HS-27A (cell line): Measurements from ENCODE around the gene COX19.

Experiments
- DNase-seq: peaks from one replicate; pipeline ENCODE4 v3.0.0-alpha.2; 2012; ENCODE audit warnings: low read depth, missing footprints

Gene COX19

DNA sequence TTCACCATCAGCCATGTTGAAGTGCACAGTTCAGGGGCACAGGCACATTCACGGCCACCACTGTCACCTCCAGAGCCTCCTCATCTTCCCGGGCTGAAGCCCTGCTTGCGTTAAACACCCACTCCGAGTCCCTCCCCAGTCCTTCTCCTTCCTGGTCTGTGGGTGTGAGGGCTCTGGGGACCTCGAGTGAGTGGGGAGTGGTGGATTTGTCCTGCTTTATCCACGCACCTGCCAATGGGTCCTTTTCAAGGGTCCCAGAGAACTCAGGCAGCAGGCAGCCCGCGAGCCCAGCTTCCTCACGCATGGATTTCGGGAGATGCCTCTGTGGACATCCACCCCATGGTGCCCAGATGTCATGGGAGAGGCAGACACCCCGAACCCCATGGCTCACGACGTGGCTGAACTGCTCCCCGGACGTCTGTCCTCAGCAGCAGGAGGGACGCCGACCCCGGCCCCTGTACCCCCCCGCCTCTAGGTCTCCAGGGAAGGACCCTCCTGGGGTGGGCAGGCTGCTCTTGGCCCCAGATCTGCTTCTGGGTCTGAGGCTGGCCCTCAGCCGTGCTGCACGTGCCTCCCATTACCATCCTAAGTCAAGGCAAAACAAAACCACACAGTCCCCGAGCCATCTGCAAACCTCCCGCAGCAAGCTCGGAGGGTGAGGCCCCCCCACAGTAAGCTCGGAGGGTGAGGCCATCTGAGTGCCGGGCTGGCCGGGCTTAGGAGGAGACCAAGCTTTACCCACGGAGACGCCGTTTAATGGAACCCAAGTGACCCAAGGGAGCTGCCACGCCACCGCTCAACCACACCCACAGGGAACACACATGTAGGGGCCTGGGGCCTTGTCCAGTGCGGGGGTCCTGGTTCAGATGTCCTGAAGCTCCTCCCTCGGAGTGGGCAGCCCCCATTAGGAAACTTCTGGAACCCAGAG lies 16.6 kb upstream of the COX19 start:
- DNase-seq, result no peak

DNA sequence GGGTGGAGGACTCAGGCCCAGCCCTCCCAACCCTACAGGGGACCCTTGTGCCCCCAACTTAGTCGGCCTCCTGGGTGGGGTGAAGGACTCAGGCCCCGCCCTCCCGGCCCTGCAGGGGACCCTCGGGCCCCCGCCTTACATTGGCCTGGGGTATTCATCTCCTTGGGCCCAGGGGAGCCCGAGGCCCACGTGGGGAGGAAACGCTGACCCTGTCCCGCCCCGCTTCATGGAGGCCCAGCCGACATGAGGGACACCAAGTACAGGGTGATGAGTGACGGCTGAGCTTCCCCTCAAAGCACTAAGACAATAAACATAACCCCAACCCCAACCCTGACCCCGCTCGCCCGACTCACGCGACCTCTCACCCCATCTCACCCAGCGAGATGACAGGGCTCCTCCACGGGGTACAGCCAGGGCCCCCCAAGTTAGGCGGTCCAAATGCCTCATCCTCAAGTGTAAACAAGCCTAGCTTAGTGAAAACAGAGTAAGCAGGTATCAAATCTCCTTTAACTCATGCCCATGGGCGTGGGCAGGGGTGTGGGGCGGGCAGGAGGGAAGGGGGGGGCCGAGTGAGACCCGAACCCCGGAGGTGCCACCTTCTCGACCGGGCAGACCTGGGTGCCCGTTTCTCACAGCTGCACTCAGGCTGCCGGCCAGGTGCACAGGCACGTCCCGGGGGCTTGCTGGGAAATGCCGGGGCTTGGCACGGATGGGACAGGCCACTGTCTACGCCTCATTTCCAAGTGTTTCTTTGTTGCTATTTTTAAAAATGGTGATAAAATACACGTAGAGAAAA lies 15.8 kb upstream of the COX19 start:
- no peak for DNase-seq

DNA sequence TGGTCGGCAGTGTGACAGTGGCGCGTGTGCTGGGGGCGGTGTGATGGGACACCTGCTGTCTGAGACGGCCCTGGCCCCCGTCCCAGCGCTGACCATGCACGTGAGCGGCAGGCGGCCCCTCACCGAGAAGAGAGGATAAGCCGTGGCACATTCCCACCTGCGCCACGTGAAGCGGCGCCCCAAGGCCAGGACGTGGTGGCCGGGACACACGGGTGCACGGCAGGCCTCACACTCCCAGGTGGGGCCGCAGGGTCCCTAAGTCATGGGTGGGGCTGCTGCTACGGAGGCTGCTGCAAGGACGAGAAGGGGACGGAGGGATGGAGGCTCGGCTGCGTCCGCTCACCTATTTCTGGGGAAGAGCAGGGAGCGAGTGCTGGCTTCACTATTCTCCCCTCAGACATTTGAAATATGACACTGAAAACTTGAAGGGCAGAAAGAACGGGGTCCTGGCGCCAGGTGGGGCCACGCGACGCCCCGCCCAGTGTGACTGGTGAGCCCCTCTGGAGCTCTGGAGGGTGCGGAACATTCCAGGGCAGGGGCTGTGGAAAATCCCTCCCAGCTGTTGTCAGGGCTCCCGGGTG lies 15.1 kb upstream of the COX19 start:
- DNase-seq, result no peak

DNA sequence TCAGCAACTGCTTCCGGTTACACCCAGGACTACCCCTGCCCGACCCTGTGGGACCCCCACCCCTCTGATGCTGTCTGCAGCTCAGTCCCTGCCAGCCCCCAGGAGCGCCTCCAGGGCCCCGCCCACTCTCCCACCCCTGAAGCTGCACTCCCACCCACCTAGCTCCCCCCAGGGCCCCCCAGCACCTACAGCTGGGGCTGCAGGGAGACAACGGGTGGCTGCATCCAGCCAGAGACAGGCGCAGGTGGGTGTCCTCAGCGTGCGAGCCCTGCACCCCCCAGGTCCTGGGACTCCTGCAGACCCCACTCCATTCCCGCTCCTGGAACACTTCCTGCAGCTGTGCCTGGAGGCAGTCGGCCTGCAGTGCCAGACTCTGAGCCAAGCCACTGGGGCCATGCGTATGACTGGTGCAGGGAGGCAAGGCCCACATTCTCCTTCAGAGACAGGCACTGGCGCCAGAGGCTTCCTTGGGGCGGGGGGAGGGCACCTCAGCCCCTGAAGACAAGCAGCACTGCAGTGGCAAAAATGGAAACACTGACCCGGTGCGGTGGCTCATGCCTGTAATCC lies 13.7 kb upstream of the COX19 start:
- no peak for DNase-seq

DNA sequence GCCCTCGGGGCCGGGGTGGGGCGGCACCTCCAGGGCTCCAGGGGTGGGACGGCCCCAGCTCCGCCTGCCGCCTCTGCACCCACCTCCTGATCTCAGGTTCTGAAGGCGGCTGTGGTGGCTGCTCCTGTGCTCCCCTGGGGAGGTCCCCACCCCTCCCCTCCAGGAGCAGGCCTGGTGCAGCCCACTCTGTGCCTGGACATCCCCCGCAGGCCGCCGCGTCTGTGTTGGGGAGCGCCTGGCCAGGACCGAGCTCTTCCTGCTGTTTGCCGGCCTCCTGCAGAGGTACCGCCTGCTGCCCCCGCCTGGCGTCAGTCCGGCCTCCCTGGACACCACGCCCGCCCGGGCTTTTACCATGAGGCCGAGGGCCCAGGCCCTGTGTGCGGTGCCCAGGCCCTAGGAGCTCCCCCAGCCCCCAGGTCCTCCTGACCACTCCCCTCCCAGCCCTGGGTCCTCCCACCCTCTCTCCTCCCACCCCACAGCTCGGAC lies 13.1 kb upstream of the COX19 start:
- DNase-seq, result no peak

DNA sequence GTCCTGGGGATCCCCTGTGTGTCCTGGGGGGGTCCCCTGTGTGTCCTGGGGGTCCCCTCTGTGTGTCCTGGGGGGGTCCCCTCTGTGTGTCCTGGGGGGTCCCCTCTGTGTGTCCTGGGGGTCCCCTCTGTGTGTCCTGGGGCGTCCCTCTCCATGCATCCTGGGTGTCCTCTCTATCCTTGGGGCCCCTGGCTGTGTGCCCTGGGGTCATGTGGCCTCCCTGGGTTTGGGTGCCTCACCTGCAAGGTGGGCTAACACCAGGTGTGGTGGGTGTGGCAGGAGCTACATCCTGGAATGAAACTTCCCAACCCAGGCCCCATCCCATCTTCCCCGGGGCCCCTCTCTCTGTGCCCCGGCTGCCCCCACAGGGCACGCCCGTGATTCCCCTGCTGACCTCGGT lies 12.6 kb upstream of the COX19 start:
- DNase-seq, result no peak

DNA sequence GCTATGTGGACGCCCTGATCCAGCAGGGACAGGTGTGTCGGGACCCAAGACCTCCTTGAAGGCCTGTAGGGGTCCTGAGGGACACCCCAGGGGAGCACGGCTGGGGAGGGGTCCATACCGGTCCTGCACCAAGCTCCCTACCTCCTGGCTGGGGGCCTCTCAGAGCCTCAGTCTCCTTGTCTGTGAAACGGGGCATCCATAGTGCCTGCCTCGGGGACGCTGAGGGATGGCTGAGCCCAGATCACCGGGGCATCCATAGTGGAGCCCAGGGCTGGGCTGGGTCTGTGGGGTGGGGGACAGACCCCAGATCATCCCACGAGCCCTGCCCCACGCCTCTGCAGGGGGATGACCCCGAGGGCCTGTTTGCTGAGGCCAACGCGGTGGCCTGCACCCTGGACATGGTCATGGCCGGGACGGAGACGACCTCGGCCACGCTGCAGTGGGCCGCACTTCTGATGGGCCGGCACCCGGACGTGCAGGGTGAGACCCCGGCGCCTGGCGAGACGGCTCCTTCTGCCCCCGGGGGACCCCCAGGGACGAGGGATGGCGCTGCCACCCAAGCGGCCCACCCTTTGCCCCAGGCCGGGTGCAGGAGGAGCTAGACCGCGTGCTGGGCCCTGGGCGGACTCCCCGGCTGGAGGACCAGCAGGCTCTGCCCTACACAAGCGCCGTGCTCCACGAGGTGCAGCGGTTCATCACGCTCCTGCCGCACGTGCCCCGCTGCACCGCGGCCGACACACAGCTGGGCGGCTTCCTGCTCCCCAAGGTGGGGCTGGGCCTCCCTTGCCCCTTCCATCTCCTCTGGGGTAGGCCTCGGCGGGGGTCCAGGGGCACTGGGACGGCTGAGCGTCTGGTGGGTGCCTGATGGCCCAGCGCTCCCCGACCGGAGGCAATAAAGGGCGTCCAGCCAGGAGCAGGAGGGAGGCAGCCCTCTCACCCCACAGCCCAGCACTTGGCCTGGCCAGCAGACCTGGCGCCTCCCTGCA lies 11.7 kb upstream of the COX19 start:
- DNase-seq, result no peak

DNA sequence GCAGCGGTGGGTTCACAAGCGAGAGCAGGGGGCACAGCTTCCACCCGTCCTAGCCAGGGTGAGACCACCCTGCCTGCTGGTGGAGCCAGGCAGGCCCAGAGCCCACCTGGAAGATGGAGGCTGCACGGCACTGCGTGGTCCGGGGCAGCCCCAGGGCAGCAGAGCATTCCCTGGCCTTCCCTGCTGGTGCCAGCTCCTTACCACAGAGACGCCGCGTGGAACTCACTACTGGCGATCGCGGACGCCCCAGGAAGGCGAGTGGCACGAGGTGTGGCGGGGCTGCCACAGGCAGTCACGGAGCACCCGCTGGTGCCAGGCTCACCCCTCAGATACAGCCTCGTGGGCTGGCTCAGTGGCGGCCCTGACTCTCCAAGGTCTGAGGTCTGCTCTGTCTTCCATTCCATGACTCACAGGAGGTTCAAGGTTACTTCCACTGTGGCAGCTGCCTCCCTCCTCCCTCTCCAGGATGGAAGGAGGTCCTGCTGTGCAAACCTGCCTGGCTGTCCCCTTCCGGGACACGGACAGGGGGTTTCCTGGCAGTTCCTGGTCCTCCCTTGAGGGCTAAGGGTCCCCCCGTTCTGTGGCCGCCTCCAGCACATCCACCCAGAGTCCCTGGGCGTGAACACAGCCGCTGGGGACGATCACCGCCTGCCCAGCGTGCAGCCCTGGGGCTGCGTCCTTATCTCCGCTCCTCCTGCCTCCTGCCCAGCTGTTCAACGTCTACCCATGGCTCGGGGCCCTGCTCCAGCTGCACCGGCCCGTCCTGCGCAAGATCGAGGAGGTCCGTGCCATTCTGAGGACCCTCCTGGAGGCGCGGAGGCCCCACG lies 10.8 kb upstream of the COX19 start:
- no peak for DNase-seq

DNA sequence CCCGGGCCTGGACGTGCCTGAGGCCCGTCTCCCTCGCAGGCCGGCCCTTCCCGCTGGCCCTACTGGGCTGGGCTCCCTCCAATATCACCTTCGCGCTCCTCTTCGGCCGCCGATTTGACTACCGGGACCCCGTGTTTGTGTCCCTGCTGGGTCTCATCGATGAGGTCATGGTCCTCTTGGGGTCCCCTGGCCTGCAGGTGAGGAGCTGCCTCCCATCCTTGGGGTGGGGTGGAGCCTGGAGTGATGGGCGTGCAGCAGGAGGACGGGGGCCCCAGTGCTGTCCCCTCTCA lies 9.7 kb upstream of the COX19 start:
- DNase-seq, result no peak

DNA sequence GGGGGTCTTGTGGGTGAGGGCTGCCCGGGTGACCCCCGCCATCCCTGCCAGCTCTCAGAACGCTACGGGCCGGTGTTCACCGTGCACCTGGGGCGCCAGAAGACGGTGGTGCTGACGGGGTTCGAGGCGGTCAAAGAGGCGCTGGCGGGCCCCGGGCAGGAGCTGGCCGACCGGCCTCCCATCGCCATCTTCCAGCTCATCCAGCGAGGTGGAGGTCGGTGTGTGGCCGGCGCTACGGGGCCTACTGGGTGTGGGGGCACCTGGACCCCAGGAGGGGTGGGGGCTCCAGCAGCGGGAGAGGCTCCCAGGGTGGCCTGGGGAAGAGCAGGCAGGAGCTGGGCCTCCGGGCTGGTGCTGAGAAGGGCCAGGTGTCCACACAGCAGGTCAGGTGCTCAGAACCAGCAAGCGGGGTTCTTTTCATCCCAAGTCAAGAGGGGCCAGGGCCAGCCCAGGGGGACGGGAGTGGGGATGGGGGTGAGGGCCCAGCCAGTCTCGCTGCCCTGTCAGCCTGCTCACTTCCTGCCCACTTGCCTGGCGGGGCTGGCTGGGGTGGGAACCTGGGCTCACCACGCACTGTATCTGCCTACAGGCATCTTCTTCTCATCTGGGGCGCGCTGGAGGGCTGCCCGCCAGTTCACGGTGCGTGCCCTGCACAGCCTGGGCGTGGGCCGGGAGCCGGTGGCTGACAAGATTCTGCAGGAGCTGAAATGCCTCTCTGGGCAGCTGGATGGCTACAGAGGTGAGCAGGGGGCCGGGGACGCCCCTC lies 9.2 kb upstream of the COX19 start:
- no peak for DNase-seq

DNA sequence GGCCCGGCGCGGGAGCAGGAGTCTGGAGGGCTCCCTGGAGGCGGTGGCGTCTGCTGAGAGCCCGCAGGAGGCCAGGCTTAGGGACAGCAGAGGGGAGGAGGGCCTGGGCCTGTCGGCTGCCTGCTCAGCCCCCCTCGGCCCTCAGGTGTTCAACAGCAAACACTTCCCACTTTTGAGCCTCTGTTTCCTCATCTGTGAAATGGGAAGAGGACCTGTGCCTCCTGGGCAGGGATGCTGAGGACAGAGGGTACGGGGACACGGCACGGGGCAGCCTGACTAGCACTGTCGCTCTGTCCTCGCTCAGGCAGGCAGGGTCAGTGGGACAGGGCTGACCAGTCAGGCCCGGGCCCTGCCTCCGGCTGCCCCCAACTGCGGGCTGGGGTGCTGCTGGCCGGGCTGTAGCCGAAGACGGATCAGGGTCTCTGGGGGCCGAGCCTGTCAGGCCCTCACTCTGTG lies 8.3 kb upstream of the COX19 start:
- DNase-seq, result no peak

DNA sequence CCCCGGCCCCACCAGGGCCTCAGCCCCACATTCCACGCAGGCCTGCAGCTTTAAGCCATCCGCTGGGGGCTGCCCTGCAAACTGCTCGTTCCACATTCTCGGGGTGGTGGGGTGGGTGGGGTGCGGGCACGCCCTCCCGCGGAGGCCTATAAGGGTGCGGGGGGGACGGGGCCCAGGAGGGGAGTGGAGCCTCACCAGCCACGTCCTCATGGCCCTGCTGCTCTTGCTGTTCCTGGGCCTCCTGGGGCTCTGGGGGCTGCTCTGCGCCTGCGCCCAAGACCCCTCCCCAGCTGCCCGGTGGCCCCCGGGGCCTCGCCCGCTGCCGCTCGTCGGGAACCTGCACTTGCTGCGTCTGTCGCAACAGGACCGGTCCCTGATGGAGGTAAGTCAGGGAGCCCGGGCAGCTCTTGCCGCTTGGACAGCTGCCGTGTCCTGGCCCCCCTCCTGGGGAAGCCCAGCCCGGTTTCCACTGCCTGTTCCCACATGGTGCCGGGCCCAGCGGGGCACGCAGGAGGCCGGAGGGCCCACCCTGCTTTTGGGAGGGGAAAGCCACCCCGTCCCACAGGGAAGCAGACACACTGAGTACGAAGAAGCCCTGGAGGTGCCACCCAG lies 7.8 kb upstream of the COX19 start, which contains the start of gene CYP2W1:
CYP2W1 (plus strand) TSS at position 178 of the 612 bp plus-strand sequence; CDS start at position 209, 31 bp downstream.
- DNase-seq, result no peak

DNA sequence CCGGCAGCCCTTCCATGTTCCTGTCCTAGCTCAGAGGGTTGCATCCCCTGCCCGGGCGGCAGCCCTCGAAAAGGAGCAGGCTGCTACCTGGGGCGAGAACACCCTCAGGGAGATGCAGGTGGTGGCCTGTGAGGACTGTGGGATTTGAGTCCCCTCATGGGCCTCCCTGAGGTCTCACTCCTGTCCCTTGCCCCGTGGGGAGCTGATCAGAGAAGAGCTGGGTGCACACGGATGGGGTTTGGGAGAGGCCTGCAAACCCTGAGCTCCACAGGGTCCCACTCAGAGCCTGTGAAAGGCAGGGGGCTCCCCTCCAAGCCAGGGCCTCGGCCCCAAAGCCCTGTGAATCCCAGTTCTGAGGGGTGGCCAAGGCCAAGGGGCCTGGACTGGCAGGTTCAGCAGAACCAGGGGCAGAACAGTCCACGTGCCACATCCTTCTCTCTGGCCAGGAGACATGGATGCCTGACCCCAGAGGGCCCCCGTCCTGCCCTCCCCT lies 7.2 kb upstream of the COX19 start:
- DNase-seq, result no peak

DNA sequence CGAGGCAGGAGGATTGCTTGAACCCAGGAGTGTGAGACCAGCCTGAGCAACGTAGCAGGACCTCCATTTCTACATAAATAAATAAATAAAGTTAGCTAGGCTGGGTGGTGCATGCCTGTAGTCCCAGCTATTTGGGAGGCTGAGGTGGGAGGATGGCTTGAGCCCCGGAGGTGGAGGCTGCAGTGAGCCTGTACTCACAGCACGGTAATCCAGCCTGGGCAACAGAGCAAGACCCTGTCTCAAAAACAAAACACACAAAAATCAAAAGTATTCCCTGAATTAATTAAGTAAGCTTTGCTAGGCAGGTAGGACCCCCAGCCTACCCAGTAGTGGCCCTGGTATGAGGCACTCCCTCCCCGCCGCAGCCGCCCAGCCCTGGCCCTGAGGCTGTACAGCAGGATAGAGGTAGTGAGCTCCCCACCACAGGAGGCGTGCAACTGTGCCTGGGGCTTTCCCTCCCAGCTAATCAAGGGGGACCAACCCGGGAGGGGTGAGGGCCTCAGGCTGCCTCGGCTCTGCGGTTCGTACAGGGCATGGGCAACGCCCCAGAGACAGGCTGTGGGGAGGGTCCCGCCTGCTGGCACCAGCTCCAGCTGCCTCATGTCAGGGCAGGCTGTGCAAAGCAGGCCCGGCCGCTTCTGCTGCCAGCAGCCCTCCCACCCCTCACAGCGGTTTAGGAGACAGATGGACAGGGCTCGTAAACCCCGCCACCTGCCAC lies 6.6 kb upstream of the COX19 start:
- no peak for DNase-seq

DNA sequence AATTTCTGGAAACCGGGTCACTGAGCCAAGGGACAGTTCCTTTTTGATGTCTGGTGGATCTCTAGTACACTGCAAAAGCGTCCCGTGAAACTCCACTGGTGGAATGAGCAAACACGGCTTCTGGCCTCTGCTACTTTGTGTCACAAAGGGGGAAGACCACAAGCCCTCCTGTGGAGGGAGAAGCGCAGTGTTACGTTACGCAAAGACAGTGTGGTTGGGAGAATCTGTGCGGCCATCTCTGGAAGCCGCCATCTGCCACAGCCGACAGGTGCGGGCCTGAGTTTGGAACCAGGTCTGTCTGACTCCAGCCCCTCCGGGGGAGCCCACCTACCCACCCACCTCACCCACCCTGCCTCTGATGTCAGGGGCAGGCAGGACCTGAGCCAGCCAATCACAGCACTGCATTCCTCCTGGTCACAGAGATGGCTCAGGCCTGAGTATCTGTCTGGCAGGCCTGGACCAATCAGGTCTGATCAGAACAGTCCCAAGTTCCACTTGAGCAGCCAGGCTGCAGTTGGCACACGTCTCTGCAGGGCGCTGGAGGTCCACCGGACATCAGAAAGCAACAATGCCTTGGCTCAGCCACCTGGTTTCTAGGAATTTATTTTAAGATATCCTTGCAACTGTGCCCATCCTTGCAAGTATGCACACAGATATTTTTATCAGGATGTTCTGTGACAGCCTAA lies 4.7 kb upstream of the COX19 start:
- no peak for DNase-seq

DNA sequence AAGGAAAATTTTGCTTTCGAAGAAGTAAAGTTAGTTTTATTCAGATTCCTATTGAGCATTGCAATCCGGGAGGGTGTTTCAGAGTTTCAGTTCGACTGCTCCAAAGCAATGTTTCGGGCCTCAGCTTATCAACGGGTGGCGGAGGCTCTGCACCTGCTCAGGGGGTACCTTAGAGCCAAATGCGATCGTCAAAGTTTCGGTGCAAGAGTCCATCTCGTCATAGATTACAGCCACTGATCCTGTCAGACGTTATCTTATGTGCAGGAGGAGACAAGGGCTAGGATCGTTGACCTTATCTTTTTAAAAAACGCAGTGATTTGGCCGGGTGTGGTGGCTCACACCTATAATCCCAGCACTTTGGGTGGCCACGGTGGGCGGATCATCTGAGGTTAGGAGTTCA lies 3.8 kb upstream of the COX19 start:
- no peak for DNase-seq

DNA sequence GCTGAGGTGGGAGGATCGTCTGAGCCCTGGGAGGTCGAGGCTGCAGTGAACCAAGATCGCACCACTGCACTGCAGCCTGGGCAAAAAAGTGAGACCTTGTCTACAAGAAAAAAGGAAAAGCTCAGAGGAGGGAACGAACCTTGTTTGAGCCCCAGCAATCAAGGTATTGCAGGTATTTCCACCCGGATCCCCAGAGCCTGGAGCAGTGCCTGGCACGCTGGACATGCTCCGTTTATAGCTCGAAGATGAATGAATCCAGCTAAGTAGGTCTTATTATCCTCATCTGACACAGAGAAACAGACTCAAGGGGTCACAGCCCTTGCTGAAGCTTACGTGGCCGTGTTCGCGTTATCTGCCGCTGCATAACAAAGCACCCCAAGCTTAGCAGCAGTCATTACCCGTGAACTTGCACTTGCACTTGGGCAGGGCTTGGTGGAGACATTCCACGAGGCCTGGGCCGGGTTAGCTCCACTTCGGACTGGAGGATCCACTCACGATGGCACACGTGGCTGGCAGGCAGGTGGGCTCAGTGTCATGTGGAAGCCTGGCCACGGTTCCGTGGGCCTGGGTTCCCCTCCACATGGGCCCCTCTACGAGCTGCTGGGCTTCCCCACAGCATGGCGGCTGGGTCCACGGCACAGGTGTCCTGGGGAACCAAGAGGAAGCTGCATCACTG lies 3.2 kb upstream of the COX19 start:
- no peak for DNase-seq
